Measurements from ENCODE around the gene INPP1.
"Not testable (repeated sequence)": the region's sequence is repeated elsewhere in the genome, so short reads cannot be mapped to it uniquely, and the experiment has no call there.

GRCh38 chr2:190335584-190335983, 7.8 kb upstream of the INPP1 start:
- not testable (repeated sequence) for TF ChIP-seq YY1 (IDR thresholded peaks at IDR 0.05); JUND (IDR thresholded peaks at IDR 0.05); REST (IDR thresholded peaks at IDR 0.05); ATF3 (IDR thresholded peaks at IDR 0.05); TAF1 (conservative IDR thresholded peaks at IDR 0.05)
- TF ChIP-seq, protein P1, sequence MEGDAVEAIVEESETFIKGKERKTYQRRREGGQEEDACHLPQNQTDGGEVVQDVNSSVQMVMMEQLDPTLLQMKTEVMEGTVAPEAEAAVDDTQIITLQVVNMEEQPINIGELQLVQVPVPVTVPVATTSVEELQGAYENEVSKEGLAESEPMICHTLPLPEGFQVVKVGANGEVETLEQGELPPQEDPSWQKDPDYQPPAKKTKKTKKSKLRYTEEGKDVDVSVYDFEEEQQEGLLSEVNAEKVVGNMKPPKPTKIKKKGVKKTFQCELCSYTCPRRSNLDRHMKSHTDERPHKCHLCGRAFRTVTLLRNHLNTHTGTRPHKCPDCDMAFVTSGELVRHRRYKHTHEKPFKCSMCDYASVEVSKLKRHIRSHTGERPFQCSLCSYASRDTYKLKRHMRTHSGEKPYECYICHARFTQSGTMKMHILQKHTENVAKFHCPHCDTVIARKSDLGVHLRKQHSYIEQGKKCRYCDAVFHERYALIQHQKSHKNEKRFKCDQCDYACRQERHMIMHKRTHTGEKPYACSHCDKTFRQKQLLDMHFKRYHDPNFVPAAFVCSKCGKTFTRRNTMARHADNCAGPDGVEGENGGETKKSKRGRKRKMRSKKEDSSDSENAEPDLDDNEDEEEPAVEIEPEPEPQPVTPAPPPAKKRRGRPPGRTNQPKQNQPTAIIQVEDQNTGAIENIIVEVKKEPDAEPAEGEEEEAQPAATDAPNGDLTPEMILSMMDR (IDR thresholded peaks at IDR 0.05; ENCODE audit: low read depth, low read length, missing input control) = not testable (repeated sequence)

All from liver (tissue), 3 donors.